Esophagus muscularis mucosa (tissue), 4 donors: Measurements from ENCODE around the gene IL7R. TPM values are rescaled to one million over a fixed set of nuclear protein-coding genes. Genes with fewer than 3 reads are reported as not detected.

Experiments used
- DNase-seq: peaks from one replicate; pipeline ENCODE4 v3.0.0-alpha.2; 2017; ENCODE audit errors: extremely low spot score
- H3K27ac ChIP-seq, 4 donors: fragments of 200-600 bp; sonication (generic); replicated peaks in 1 of 4; 1 replicate in 3 of 4; 2 replicates in 1 of 4; pipeline ENCODE4 v1.5.1; 2016 to 2019; ENCODE audit warnings: mild to moderate bottlenecking in 1 of 4
- H3K27me3 ChIP-seq, 4 donors: fragments of 200-600 bp; sonication (generic); one replicate each; pipeline versions ENCODE4 v1.5.1 to v1.6.0; 2016 to 2019
- H3K36me3 ChIP-seq, 4 donors: fragments of 200-600 bp; sonication (generic); one replicate each; pipeline ENCODE4 v1.5.1; 2016 to 2019
- H3K4me1 ChIP-seq, 4 donors: fragments of 200-600 bp; sonication (generic); one replicate each; pipeline ENCODE4 v1.5.1; 2016 to 2019
- H3K4me3 ChIP-seq, 4 donors: fragments of 200-600 bp; sonication (generic); 1 replicate in 2 of 4; 2 replicates in 2 of 4; pipeline ENCODE4 v1.5.1; 2016 to 2019; ENCODE audit warnings: mild to moderate bottlenecking in 4 of 4, moderate library complexity in 1 of 4
- H3K9me3 ChIP-seq, 4 donors: fragments of 200-600 bp; sonication (generic); 1 replicate in 3 of 4; 2 replicates in 1 of 4; pipeline ENCODE4 v1.5.1; 2016 to 2019
- CTCF ChIP-seq, 3 experiments: fragments of 200-600 bp in 2 of 3; fragments of 450-650 bp in 1 of 3; sonication (generic) in 2 of 3; IDR thresholded peaks; one replicate each; pipeline ENCODE4 v1.5.1; 2017 to 2019; ENCODE audit warnings: antibody characterized with exemption in 3 of 3, mild to moderate bottlenecking in 2 of 3, moderate library complexity in 1 of 3
- EP300 ChIP-seq: sonication (generic); formaldehyde crosslinking; IDR thresholded peaks from one replicate; pipeline ENCODE4 v1.6.1; 2017; ENCODE audit warnings: antibody characterized with exemption
- POLR2A ChIP-seq: fragments of 450-650 bp; IDR thresholded peaks from one replicate; pipeline ENCODE4 v1.6.1; 2017; ENCODE audit warnings: antibody characterized with exemption, moderate library complexity, mild to moderate bottlenecking, low read depth
- POLR2AphosphoS5 ChIP-seq, 2 donors: sonication (generic); formaldehyde crosslinking; IDR thresholded peaks; one replicate each; pipeline ENCODE4 v1.6.1; 2017; ENCODE audit warnings: antibody characterized with exemption in 2 of 2
- WGBS: methylation state at CpG from one replicate; pipeline ENCODE4 v1.1.5; 2018; 5-methylcytosine and 5-hydroxymethylcytosine counted together
- intact Hi-C: fragments of 100-400 bp; cut with DNase I; formaldehyde crosslinking; loops from one replicate; pipeline ENCODE4 v1.15.1; 2023
- total RNA-seq, 4 donors: library from RNA; depleted of rRNA; stranded (reverse); fragments of >200 nt; gene quantifications; one replicate each; pipeline versions ENCODE4 v1.1.0 to v1.2.1, GENCODE V29; 2016

The IL7R gene
- total RNA-seq, 4 donors from 2014 or later = 2.8 to 10.6 (median 4.1) TPM

GRCh38 chr5:35904443-35905132 is 47.9 kb downstream of the IL7R start:
- 83% methylated on average over 11 of the region's 11 CpGs for WGBS
- Histone ChIP-seq H3K4me3 (no peak overlapping the region), H3K9me3 (no peaks in the 10 kb centered on the region), H3K36me3 (no peaks in the 10 kb centered on the region), H3K27me3 (no peaks in the 10 kb centered on the region), H3K27ac (no peak overlapping the region), H3K4me1 (no peaks in the 10 kb centered on the region)
- no peak for TF ChIP-seq POLR2A
- no peak for TF ChIP-seq CTCF (IDR thresholded peaks at IDR 0.05)
- no peak for TF ChIP-seq EP300
- TF ChIP-seq POLR2AphosphoS5 (IDR thresholded peaks at IDR 0.05) = no peak
- intact Hi-C loops = no loop called here
- DNase-seq = no peak

DNA sequence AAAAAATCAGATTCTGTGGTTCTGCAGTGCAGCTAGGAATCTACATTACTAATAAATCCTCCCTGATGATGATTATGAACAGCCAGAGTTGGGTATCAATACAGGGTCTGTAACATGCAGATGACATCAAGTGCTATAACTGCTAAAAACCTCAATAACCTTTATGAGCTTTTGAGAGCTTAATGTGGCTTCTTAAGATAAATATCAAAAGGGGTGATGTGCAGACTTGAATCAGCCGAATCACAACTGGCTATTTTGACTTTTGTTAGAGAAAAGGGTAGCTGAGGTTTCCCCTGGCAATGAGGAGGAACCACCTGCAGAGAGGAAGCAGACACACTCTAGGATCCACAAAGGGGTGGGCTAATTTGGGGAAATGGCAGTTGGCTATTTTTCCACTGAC is 51.5 kb downstream of the IL7R start:
- H3K9me3 ChIP-seq = peaks cover 0 to 5% (median 0%) of the 10 kb centered on the region in 4 donors
- TF ChIP-seq EP300 (no peak), POLR2A (no peak), POLR2AphosphoS5 (IDR thresholded peaks at IDR 0.05) (no peak), CTCF (IDR thresholded peaks at IDR 0.05) (no peak)
- no peaks in the 10 kb centered on the region for H3K36me3 ChIP-seq
- H3K4me3 ChIP-seq = no peak overlapping the region
- 30% methylated on average over 1 of the region's 1 CpG for WGBS
- H3K27ac ChIP-seq = no peak overlapping the region
- intact Hi-C loops = no loop called here
- DNase-seq = no peak
- H3K4me1 ChIP-seq = no peaks in the 10 kb centered on the region
- no peaks in the 10 kb centered on the region for H3K27me3 ChIP-seq

DNA sequence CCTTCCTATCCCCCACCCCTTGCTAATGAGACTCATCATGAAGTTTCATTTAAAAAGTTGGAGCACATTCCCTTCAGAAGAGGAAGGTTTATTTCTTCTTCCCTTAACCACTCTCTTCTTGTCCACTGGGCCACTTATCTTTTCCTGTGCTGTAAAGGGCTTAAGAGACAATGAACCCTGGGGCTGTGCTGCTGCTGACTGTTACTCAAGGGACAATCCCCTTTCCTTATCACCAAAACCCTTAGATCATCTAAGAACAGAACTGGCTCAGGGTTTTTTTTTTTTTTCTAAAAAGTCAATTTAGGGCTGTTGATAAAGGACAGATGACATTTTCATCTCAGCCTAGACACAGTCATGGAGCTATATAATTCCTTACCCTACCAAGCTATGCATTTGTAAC is 52.1 kb downstream of the IL7R start:
- Histone ChIP-seq H3K27ac (no peak overlapping the region), H3K4me3 (no peak overlapping the region), H3K36me3 (no peaks in the 10 kb centered on the region), H3K4me1 (no peaks in the 10 kb centered on the region), H3K27me3 (no peaks in the 10 kb centered on the region), H3K9me3 (peaks cover 0 to 5% (median 0%) of the 10 kb centered on the region in 4 donors)
- TF ChIP-seq CTCF (IDR thresholded peaks at IDR 0.05) (no peak), EP300 (no peak), POLR2AphosphoS5 (IDR thresholded peaks at IDR 0.05) (no peak), POLR2A (no peak)
- intact Hi-C loops = no loop called here
- no peak for DNase-seq

DNA sequence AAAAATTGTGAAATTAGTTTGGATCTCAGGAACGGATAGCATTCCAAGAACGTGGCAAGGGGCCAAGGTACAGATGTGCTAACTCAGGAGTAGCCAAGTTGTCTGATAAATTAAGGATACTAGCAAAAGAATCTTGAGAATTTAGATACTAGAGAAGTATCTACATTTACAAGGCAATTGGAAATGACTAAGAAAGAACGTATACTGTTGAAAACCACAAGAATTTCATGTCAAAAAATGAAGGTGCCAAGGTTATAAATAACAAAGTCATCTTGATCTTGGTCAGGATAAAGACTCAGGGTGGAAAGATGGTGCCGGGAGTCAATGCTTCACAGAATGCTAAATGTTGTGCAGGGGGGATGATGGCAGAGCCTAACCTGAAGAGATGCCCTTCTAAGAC is 62.5 kb downstream of the IL7R start:
- no peaks in the 10 kb centered on the region for H3K4me1 ChIP-seq
- H3K27ac ChIP-seq = no peak overlapping the region
- WGBS = 48% methylated on average over 4 of the region's 4 CpGs
- TF ChIP-seq CTCF (IDR thresholded peaks at IDR 0.05) (no peak), POLR2AphosphoS5 (IDR thresholded peaks at IDR 0.05) (no peak), POLR2A (no peak), EP300 (no peak)
- H3K9me3 ChIP-seq = no peaks in the 10 kb centered on the region
- intact Hi-C loops = no loop called here
- DNase-seq = no peak
- H3K36me3 ChIP-seq = no peaks in the 10 kb centered on the region
- H3K4me3 ChIP-seq = no peak overlapping the region
- H3K27me3 ChIP-seq = peaks cover 0 to 25% (median 0%) of the 10 kb centered on the region in 4 donors

DNA sequence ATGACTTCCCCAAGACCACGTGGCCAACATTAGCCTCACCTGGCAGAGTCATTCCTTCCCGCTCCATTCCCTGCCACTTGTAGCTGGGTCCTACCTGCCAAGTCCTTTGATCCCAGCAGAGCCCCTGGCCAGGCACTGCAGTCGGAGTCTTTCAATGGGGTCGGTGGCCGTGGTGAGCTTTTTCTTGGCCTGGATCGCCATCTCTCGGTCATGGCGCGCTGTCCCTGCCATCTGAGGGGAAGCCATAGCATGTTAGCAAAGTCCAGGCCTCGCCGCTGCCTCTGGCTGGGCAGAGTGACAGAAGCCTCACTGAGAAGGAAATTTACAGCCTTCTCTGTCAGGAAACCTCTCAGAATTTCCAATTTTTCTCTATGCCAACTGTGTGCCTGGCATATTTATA is 64.2 kb downstream of the IL7R start:
- H3K27ac ChIP-seq = no peak overlapping the region
- H3K36me3 ChIP-seq = no peaks in the 10 kb centered on the region
- H3K9me3 ChIP-seq = no peaks in the 10 kb centered on the region
- H3K4me3 ChIP-seq = no peak overlapping the region
- intact Hi-C loops = loop anchor here (10.0 kb wide), 1 partner anchor 826 kb away; no protein-coding TSS in a partner anchor
- peaks cover 4 to 6% (median 6%) of the 10 kb centered on the region in 4 donors for H3K4me1 ChIP-seq
- no peak for TF ChIP-seq POLR2A
- no peak for TF ChIP-seq EP300
- TF ChIP-seq CTCF (IDR thresholded peaks at IDR 0.05) = no peak
- TF ChIP-seq POLR2AphosphoS5 (IDR thresholded peaks at IDR 0.05) = no peak
- no peak for DNase-seq
- 74% methylated on average over 9 of the region's 11 CpGs for WGBS
- H3K27me3 ChIP-seq = peaks cover 0 to 42% (median 2%) of the 10 kb centered on the region in 4 donors
